Middle frontal gyrus (tissue), 1 donor: Measurements from ENCODE around the gene ZNF367.

Experiments
- DNase-seq: peaks from one replicate; pipeline ENCODE4 v3.0.0-alpha.2; 2015; ENCODE audit warnings: low spot score; ENCODE audit errors: extremely low spot score

The ZNF367 gene

GRCh38 chr9:96436456-96437126 lies 18.4 kb upstream of the ZNF367 start:
- no peak for DNase-seq

- no peak for DNase-seq
Observed at GRCh38 chr9:96436063-96436455, 17.9 kb upstream of the ZNF367 start.

- DNase-seq, result no peak
Observed at GRCh38 chr9:96435345-96435744, 17.2 kb upstream of the ZNF367 start.

GRCh38 chr9:96430377-96430776 lies 12.2 kb upstream of the ZNF367 start:
- DNase-seq, result no peak

- DNase-seq, result no peak
Observed at GRCh38 chr9:96429732-96430131, 11.6 kb upstream of the ZNF367 start.

GRCh38 chr9:96425500-96426169 lies 7.5 kb upstream of the ZNF367 start:
- no peak for DNase-seq

GRCh38 chr9:96423985-96424336 lies 5.8 kb upstream of the ZNF367 start:
- no peak for DNase-seq

GRCh38 chr9:96423322-96423984 lies 5.3 kb upstream of the ZNF367 start:
- DNase-seq, result no peak

- no peak for DNase-seq
Observed at GRCh38 chr9:96420468-96421219, 2.5 kb upstream of the ZNF367 start.

GRCh38 chr9:96419691-96419969 lies 1.5 kb upstream of the ZNF367 start:
- DNase-seq, result no peak

GRCh38 chr9:96418920-96419690 lies 935 bp upstream of the ZNF367 start:
- no peak for DNase-seq

- DNase-seq, result no peak
Observed at GRCh38 chr9:96417661-96418082, 498 bp downstream of the ZNF367 start.

GRCh38 chr9:96417051-96417586 lies 1.1 kb downstream of the ZNF367 start:
- peak; percentile 58 for DNase-seq

GRCh38 chr9:96413302-96414221 lies 4.6 kb downstream of the ZNF367 start:
- DNase-seq, result peak; percentile 28

- no peak for DNase-seq
Observed at GRCh38 chr9:96412174-96412913, 5.8 kb downstream of the ZNF367 start.

- DNase-seq, result no peak
Observed at GRCh38 chr9:96411129-96411838, 6.9 kb downstream of the ZNF367 start.

GRCh38 chr9:96408409-96409280 lies 9.5 kb downstream of the ZNF367 start:
- no peak for DNase-seq
